GM18858 (cell line): ENCODE results near the gene ADAMTS2.
"Not testable (repeated sequence)": the region's sequence is repeated elsewhere in the genome, so short reads cannot be mapped to it uniquely, and the experiment has no call there.

Source experiments
- ATAC-seq: cut with Tn5 transposase; IDR thresholded peaks from one replicate; pipeline ENCODE4 v1.9.1; 2021; ENCODE audit not compliant: unreplicated experiment

Gene ADAMTS2

GRCh38 chr5:179118756-179119414 is 226.4 kb downstream of the ADAMTS2 start:
- no peak for ATAC-seq

GRCh38 chr5:179118338-179118737 is 226.9 kb downstream of the ADAMTS2 start:
- ATAC-seq, result no peak

- no peak for ATAC-seq
These were observed 229.3 kb downstream of the ADAMTS2 start for GRCh38 chr5:179115845-179116524.

GRCh38 chr5:179115307-179115706 is 230.0 kb downstream of the ADAMTS2 start:
- ATAC-seq, result no peak

GRCh38 chr5:179114756-179115155 is 230.5 kb downstream of the ADAMTS2 start:
- ATAC-seq, result no peak

GRCh38 chr5:179113945-179114641 is 231.2 kb downstream of the ADAMTS2 start:
- ATAC-seq, result no peak

- no peak for ATAC-seq
These were observed 232.1 kb downstream of the ADAMTS2 start for GRCh38 chr5:179113143-179113530.

GRCh38 chr5:179112469-179113142 is 232.7 kb downstream of the ADAMTS2 start:
- no peak for ATAC-seq

- no peak for ATAC-seq
These were observed 233.7 kb downstream of the ADAMTS2 start for GRCh38 chr5:179111267-179112207.

GRCh38 chr5:179110528-179110927 is 234.7 kb downstream of the ADAMTS2 start:
- ATAC-seq, result no peak

- ATAC-seq, result not testable (repeated sequence)
These were observed 244.0 kb downstream of the ADAMTS2 start for GRCh38 chr5:179101282-179101681.

GRCh38 chr5:179089502-179089901 is 255.8 kb downstream of the ADAMTS2 start:
- ATAC-seq, result no peak

- no peak for ATAC-seq
These were observed 264.5 kb downstream of the ADAMTS2 start for GRCh38 chr5:179080724-179081123.

- ATAC-seq, result no peak
These were observed 265.9 kb downstream of the ADAMTS2 start for GRCh38 chr5:179079165-179079987.

- no peak for ATAC-seq
These were observed 279.6 kb downstream of the ADAMTS2 start for GRCh38 chr5:179065703-179066102.

GRCh38 chr5:179061025-179061424 is 284.2 kb downstream of the ADAMTS2 start:
- no peak for ATAC-seq
